IPS-15b (cell line): ENCODE measurements around the gene CXCL14.

Experiments
- H3K27me3 ChIP-seq: one replicate; pipeline ENCODE4 v1.6.1; 2013; ENCODE audit warnings: low read length; ENCODE audit not compliant: control insufficient read depth, insufficient read depth
- H3K36me3 ChIP-seq: one replicate; pipeline ENCODE4 v1.6.1; 2013; ENCODE audit warnings: low read length; ENCODE audit not compliant: control insufficient read depth, insufficient read depth
- H3K4me1 ChIP-seq: one replicate; pipeline ENCODE4 v1.6.1; 2013; ENCODE audit warnings: mild to moderate bottlenecking, low read length; ENCODE audit not compliant: control insufficient read depth, insufficient read depth
- H3K4me3 ChIP-seq: one replicate; pipeline ENCODE4 v1.5.1; 2013; ENCODE audit warnings: low read depth, low read length
- H3K9ac ChIP-seq: one replicate; pipeline ENCODE4 v1.6.1; 2013; ENCODE audit warnings: low read depth, mild to moderate bottlenecking, low read length
- H3K9me3 ChIP-seq: one replicate; pipeline ENCODE4 v1.6.1; 2013; ENCODE audit warnings: mild to moderate bottlenecking, low read length; ENCODE audit not compliant: control insufficient read depth, insufficient read depth

CXCL14 gene

DNA sequence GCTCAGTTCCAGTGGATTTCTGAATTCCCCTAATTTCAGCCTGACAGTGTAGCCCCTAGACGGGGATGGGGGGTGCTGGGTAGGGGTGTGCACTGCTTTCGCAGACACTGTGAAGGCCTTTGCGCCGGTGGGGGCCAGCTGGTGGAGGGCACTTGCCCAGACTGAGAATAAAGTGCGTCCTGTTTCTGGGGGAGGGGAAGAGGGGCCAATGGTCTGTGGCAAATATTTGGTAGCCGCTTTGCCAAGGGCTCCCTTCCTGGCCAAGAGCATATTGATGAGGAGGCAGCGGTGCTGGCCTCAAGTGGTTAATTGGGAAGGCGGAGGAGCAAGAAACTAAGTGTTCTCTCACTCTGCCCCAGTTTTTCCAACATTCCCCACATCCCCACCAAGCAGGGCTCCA, 1.4 kb downstream of the CXCL14 start:
- H3K27me3 ChIP-seq = peaks cover 63% of the 10 kb centered on the region
- no peaks in the 10 kb centered on the region for H3K9me3 ChIP-seq
- H3K4me3 ChIP-seq = no peak overlapping the region
- no peaks in the 10 kb centered on the region for H3K36me3 ChIP-seq
- no peak overlapping the region for H3K9ac ChIP-seq
- peaks cover 3% of the 10 kb centered on the region for H3K4me1 ChIP-seq

DNA sequence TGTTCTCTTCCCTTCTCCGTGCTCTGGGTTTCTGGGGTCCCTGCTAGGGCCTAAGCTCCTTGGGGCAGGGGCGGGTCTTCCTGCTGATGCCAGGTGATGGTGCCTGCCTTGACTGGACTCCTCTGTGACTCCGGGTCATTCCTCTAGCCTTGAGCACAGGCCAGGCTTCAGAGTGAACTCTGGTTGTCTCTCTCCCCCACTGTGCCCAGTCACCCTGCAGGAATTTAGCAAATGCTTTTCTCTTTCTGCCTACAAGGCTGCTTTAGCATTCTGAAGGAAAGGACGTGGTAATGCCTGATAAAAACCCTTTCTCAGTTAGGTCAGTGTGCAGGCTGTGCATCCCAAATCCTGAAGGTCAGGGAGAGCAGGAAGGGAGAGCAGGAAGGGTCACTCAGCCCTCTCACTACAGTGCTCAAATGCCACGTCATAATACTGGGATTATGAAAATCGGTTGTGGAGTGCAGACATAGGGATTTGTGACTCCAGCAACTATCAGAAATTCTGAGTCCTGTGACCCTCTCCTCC, 2.7 kb downstream of the CXCL14 start:
- Histone ChIP-seq H3K9me3 (no peaks in the 10 kb centered on the region), H3K9ac (no peak overlapping the region), H3K27me3 (peaks cover 59% of the 10 kb centered on the region), H3K36me3 (no peaks in the 10 kb centered on the region), H3K4me3 (no peak overlapping the region), H3K4me1 (peaks cover 3% of the 10 kb centered on the region)

DNA sequence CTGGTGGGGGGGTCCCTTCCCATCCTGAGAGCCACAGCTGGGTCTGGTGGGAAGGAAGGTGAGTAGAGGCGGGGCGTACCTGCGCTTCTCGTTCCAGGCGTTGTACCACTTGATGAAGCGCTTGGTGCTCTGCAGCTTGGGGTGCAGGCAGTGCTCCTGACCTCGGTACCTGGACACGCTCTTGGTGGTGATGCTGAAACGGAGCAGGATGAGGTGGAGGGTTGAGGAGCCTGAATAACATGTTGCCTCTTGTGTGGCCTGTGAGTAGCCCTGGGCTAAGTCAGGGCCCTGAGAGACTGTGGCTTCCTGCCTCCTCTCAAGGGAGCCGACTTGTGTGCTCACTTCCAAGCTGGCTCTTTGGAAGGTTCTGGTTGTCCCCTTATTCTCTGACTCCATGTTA, 4.3 kb downstream of the CXCL14 start:
- no peaks in the 10 kb centered on the region for H3K36me3 ChIP-seq
- no peak overlapping the region for H3K9ac ChIP-seq
- peaks cover 3% of the 10 kb centered on the region for H3K4me1 ChIP-seq
- H3K4me3 ChIP-seq = no peak overlapping the region
- no peaks in the 10 kb centered on the region for H3K9me3 ChIP-seq
- peaks cover 44% of the 10 kb centered on the region for H3K27me3 ChIP-seq

DNA sequence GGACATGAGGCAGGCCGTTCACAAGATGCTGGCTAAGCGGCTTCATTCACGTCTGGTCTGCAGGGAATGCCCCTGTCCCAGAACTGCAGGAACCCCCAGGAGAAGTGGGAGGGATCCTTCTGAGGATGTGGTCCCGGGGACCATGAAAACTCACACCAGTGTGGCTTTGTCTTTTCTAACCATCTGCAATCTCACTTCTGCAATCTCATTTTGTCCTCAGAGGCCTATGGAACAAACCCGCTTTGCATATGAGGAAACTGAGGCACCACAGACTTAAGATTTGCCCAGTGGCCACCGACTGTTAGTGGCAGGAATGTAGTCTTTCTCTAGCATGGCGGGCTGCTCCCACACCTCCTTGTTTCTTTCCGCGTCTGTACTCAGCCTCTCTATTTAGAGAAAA, 6.9 kb downstream of the CXCL14 start:
- H3K36me3 ChIP-seq = no peaks in the 10 kb centered on the region
- no peaks in the 10 kb centered on the region for H3K9me3 ChIP-seq
- H3K4me1 ChIP-seq = peaks cover 3% of the 10 kb centered on the region
- H3K4me3 ChIP-seq = no peak overlapping the region
- H3K27me3 ChIP-seq = peaks cover 23% of the 10 kb centered on the region
- no peak overlapping the region for H3K9ac ChIP-seq

DNA sequence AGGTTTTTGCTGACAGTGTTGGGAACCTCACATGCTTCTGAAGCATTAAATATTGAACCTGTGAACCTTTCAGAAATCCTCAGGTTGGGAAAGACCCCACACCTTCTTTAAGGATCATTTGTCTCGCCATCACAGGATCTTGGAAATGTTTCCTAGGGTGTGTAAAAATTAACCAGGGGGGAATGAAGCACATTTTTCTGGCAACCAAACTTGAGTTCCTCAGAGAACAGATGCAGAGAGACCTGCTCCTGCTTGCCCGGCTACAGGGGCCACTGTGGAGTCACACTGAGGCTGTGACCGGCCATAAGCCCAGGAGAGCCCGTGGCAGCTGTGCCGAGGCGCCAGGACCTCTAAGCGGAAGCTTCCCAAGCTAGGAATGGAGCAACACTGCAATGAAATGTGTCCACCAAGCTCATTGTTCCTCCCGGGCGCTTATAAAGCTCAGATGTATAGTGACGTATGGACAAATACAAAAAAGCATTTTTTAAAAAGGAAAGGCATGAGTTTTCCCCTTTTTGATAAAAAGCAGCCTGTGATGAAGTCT, 7.7 kb downstream of the CXCL14 start:
- H3K36me3 ChIP-seq = no peaks in the 10 kb centered on the region
- peaks cover under 1% of the 10 kb centered on the region for H3K4me1 ChIP-seq
- no peak overlapping the region for H3K4me3 ChIP-seq
- peaks cover 19% of the 10 kb centered on the region for H3K27me3 ChIP-seq
- no peaks in the 10 kb centered on the region for H3K9me3 ChIP-seq
- H3K9ac ChIP-seq = no peak overlapping the region

DNA sequence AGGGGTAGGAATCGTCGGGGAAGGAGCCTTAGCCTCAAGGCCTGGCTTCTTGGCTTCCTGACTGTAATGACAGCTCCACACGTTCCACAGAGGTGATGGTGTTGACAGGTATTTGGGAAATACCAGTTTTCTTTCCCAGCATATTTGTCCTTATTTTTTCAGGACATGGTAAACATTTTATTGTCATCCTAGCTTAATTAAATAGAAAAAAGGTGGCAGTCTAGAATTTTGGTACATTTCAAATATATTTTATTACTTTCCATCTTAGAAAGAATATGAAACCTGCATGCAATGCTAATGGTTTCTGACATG, 8.4 kb downstream of the CXCL14 start:
- H3K9me3 ChIP-seq = no peaks in the 10 kb centered on the region
- peaks cover 19% of the 10 kb centered on the region for H3K27me3 ChIP-seq
- H3K4me3 ChIP-seq = no peak overlapping the region
- no peaks in the 10 kb centered on the region for H3K36me3 ChIP-seq
- H3K4me1 ChIP-seq = peaks cover 7% of the 10 kb centered on the region
- H3K9ac ChIP-seq = no peak overlapping the region

DNA sequence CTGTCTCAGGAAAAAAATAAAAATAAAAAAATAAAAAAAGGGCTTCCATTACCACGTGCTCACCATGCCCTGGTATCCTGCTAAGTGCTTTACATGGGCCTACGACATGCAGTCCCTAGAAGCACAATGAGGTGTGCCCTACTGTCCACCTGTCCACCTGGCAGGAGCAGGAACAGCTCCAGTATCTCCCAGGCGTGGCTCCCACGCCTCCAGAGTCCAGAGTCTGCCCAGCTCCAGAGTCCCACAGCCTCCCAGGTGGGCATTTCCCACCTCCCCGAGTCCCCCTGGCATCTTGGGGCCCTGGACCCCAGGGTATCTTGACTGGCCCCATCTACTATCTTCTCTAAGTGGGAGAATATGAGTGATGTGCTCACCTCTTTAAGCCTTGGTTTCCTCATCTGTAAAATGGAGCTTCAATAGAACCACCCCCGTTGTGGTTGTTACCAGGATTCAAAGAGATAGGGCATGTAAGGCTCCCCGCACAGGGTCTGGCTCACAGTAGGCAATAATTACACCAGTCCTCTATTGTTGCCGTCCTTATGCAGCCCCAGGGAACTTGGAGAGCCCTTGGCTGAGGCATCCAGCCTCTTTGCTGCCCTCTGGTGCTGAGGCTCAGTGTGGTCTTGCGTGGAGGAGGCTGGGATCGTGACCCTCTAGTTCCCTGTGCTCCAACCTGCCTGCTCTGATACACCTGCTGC, 8.9 kb downstream of the CXCL14 start:
- H3K9me3 ChIP-seq = no peaks in the 10 kb centered on the region
- H3K27me3 ChIP-seq = peaks cover 20% of the 10 kb centered on the region
- H3K4me3 ChIP-seq = no peak overlapping the region
- no peaks in the 10 kb centered on the region for H3K36me3 ChIP-seq
- H3K9ac ChIP-seq = no peak overlapping the region
- peaks cover 10% of the 10 kb centered on the region for H3K4me1 ChIP-seq

DNA sequence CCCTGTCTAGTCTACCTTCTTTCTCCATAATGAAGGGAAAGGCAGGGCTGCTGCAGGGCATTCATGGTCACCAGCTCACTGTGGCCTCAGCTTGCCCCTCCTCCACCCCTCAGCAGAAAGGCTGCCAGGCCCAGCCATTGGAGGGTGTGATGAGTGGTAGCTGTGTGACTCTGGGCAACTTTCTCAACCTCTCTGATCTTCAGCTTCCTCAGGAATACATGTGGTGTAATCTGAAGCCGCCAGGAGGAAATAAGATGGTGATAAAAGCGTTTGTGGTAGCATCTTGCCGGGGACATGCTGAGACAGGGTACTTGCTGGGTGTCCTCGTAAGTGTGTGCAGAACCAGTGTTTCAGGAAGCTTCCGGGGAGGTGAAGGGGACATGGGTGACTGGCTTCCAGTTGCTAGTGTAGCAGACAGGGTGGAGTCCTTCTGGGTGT, 9.8 kb downstream of the CXCL14 start:
- Histone ChIP-seq H3K9me3 (no peaks in the 10 kb centered on the region), H3K4me3 (no peak overlapping the region)

DNA sequence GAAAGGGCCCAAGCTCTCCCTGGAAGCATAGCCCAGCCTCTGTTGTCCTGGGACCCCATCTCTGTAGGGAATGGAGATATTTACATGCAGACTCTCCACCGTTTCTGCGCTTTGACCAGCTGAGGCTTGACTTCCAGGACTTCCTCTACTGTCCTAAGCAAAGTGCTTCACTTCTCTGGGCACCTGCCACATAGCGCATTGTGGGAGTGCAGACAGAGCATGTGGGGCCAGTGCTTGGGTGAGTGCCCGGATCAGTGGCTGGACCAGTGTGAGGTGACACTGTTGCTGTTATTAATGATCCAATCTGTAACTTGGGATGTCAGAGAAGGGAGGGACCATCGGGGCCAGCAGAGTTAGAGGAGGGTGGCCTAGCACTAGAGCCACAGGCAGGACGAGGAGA, 10.5 kb downstream of the CXCL14 start:
- Histone ChIP-seq H3K9ac (no peak overlapping the region), H3K27me3 (peaks cover 27% of the 10 kb centered on the region), H3K36me3 (no peaks in the 10 kb centered on the region), H3K9me3 (no peaks in the 10 kb centered on the region), H3K4me1 (peaks cover 16% of the 10 kb centered on the region), H3K4me3 (no peak overlapping the region)

More for the DNA sequence above, 9.8 kb downstream of the CXCL14 start:
- H3K9ac ChIP-seq = no peak overlapping the region
- H3K27me3 ChIP-seq = peaks cover 26% of the 10 kb centered on the region
- peaks cover 16% of the 10 kb centered on the region for H3K4me1 ChIP-seq
- no peaks in the 10 kb centered on the region for H3K36me3 ChIP-seq

DNA sequence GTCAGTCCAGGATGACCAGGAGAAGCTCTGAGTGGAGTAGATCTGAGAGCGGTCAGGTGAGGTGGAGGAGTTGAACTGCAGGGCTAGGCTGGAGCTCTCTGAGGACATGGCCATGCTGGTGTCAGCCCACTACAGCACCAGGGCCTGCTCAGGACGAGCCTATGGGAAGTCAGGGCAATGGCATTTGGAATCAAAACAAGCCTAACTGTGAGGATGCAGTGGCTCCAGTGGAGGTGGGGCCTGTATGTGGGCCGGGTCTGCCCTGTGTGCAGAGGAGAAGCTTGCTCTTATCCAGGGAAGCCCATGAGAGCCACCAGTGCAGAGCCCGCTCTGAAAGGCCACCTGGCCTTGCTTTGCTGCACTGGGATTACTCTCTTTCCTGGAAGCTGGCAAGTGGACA, 11.1 kb downstream of the CXCL14 start:
- H3K9ac ChIP-seq = no peak overlapping the region

DNA sequence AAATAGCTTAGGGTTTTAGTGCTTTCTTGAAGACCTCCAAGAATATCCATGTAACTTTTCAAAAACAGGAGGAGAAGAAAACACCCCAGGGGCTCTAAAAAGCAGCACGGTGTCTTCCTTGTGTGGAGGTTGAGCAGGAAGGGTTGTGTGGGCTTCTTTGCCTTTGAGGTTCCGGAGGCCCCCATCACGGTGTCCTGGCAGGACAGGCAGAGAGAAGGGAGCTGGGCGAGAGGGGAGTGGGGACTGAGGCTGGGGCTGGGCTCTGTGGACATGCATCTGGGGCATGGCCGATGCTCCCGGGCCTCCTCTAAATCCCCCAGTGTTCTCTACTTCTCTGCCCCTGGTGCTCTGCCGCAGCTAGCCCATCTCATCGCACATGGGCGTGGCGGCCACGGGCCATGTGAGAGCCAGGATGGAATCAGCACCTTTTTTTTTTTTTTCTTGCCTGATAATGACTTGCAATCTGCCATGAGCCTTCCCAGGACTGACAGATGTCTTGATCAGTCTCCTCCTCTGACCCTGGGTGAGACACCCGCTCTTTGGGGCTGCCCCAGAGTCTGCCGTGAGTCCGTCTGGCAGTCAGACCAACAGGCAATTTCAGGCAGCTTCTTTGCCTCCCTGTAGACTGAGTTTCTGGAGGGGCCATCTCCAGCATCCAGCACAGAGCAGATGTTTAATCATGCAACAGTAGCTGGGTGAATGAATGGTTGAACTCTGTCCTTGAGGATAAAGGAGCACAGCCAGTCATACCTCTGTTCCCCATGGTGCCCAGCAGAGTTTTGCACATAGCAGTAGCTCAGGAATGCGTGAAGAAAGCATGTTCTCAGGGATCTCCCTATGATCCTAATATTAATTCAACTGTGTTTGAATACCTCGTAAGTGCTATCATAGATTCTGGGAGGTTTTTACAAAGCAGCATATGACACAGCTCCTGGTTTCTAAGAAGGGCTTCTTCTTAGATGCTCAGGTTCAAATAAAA, 12.1 kb downstream of the CXCL14 start:
- Histone ChIP-seq H3K4me3 (no peak overlapping the region), H3K36me3 (no peaks in the 10 kb centered on the region), H3K4me1 (peaks cover 16% of the 10 kb centered on the region), H3K27me3 (peaks cover 34% of the 10 kb centered on the region), H3K9me3 (no peaks in the 10 kb centered on the region), H3K9ac (no peak overlapping the region)

More for the DNA sequence above, 11.1 kb downstream of the CXCL14 start:
- peaks cover 27% of the 10 kb centered on the region for H3K27me3 ChIP-seq
- H3K4me3 ChIP-seq = no peak overlapping the region
- H3K4me1 ChIP-seq = peaks cover 16% of the 10 kb centered on the region
- no peaks in the 10 kb centered on the region for H3K9me3 ChIP-seq
- no peaks in the 10 kb centered on the region for H3K36me3 ChIP-seq
